SK-N-SH treated with all-trans-retinoic acid at 6 μM for 48 hours (cell line): ENCODE data around the gene NPAS3.

ENCODE experiments used
- ATAC-seq: fragments of 200-7000 bp; cut with Tn5 transposase; 3 replicates; pipeline ENCODE4 v1.9.1; 2020; ENCODE audit warnings: mild to moderate bottlenecking, moderate library complexity
- BACH2 ChIP-seq: fragments of 250-450 bp; sonication (Bioruptor Pico); IDR thresholded peaks from 2 replicates; pipeline ENCODE4 v1.9.0; 2021; ENCODE audit warnings: mild to moderate bottlenecking, borderline replicate concordance
- CSDC2 ChIP-seq: fragments of 250-450 bp; sonication (Bioruptor Pico); IDR thresholded peaks from 2 replicates; pipeline ENCODE4 v1.5.0; 2020; ENCODE audit warnings: mild to moderate bottlenecking, moderate library complexity
- ESRRG ChIP-seq: fragments of 250-450 bp; sonication (Bioruptor Pico); IDR thresholded peaks from 2 replicates; pipeline ENCODE4 v1.6.1; 2021; ENCODE audit warnings: mild to moderate bottlenecking
- GLIS3 ChIP-seq: fragments of 250-450 bp; sonication (Bioruptor Pico); IDR thresholded peaks from 2 replicates; pipeline ENCODE4 v1.5.0; 2020; ENCODE audit warnings: mild to moderate bottlenecking, moderate library complexity
- ISL1 ChIP-seq: fragments of 250-450 bp; sonication (Bioruptor Pico); IDR thresholded peaks from 2 replicates; pipeline ENCODE4 v2.1.2; 2022; ENCODE audit warnings: mild to moderate bottlenecking, moderate library complexity
- OSR1 ChIP-seq: fragments of 250-450 bp; sonication (Bioruptor Pico); IDR thresholded peaks from 2 replicates; pipeline ENCODE4 v1.8.0; 2022; ENCODE audit warnings: moderate library complexity, mild to moderate bottlenecking, inconsistent platforms
- PATZ1 ChIP-seq: fragments of 250-450 bp; sonication (Bioruptor Pico); IDR thresholded peaks from 2 replicates; pipeline ENCODE4 v1.8.0; 2020; ENCODE audit warnings: mild to moderate bottlenecking, moderate library complexity, borderline replicate concordance
- POU6F1 ChIP-seq: fragments of 250-450 bp; sonication (Bioruptor Pico); IDR thresholded peaks from 2 replicates; pipeline ENCODE4 v1.8.0; 2021; ENCODE audit warnings: low read depth, mild to moderate bottlenecking, moderate library complexity, borderline replicate concordance
- PPARA ChIP-seq: fragments of 250-450 bp; sonication (Bioruptor Pico); IDR thresholded peaks from 2 replicates; pipeline ENCODE4 v1.5.0; 2020; ENCODE audit warnings: mild to moderate bottlenecking, borderline replicate concordance
- RARB ChIP-seq: fragments of 250-450 bp; sonication (Bioruptor Pico); IDR thresholded peaks from 2 replicates; pipeline ENCODE4 v1.8.0; 2021; ENCODE audit warnings: mild to moderate bottlenecking, moderate library complexity
- SNAI2 ChIP-seq: fragments of 250-450 bp; sonication (Bioruptor Pico); IDR thresholded peaks from 2 replicates; pipeline ENCODE4 v1.5.0; 2020; ENCODE audit warnings: mild to moderate bottlenecking, moderate library complexity
- TCF4 ChIP-seq: fragments of 250-450 bp; sonication (Bioruptor Pico); IDR thresholded peaks from 2 replicates; pipeline ENCODE4 v1.8.0; 2021; ENCODE audit warnings: mild to moderate bottlenecking, moderate library complexity, borderline replicate concordance
- TOX ChIP-seq: fragments of 250-450 bp; sonication (Bioruptor Pico); IDR thresholded peaks from 2 replicates; pipeline ENCODE4 v1.8.0; 2021; ENCODE audit warnings: mild to moderate bottlenecking, moderate library complexity, borderline replicate concordance
- ZC3H10 ChIP-seq: fragments of 250-450 bp; sonication (Bioruptor Pico); IDR thresholded peaks from 2 replicates; pipeline ENCODE4 v1.5.1; 2021; ENCODE audit warnings: mild to moderate bottlenecking, moderate library complexity
- ZFP3 ChIP-seq: fragments of 250-450 bp; sonication (Bioruptor Pico); IDR thresholded peaks from 2 replicates; pipeline ENCODE4 v1.5.0; 2020; ENCODE audit warnings: mild to moderate bottlenecking, moderate library complexity
- ZFP30 ChIP-seq: fragments of 450-650 bp; formaldehyde crosslinking; IDR thresholded peaks from 2 replicates; pipeline ENCODE4 v1.5.0; 2022; ENCODE audit warnings: mild to moderate bottlenecking, moderate library complexity
- ZNF565 ChIP-seq: fragments of 450-650 bp; formaldehyde crosslinking; conservative IDR thresholded peaks from 2 replicates; pipeline ENCODE4 v1.5.0; 2020; ENCODE audit warnings: low read depth, mild to moderate bottlenecking, moderate library complexity
- ZNF70 ChIP-seq: fragments of 450-650 bp; formaldehyde crosslinking; IDR thresholded peaks from 2 replicates; pipeline ENCODE4 v1.5.0; 2020; ENCODE audit warnings: mild to moderate bottlenecking, moderate library complexity
- TF ChIP-seq, protein P1 (sequence below): fragments of 250-450 bp; sonication (Bioruptor Pico); IDR thresholded peaks from 2 replicates; pipeline ENCODE4 v1.5.1; 2020; ENCODE audit warnings: low read depth, mild to moderate bottlenecking, moderate library complexity
- TF ChIP-seq, protein P2 (sequence below): fragments of 250-450 bp; sonication (Bioruptor Pico); IDR thresholded peaks from 2 replicates; pipeline ENCODE4 v1.5.1; 2021; ENCODE audit warnings: mild to moderate bottlenecking, moderate library complexity
- TF ChIP-seq, protein P3 (sequence below): fragments of 250-450 bp; sonication (Bioruptor Pico); IDR thresholded peaks from 2 replicates; pipeline ENCODE4 v1.5.0; 2020; ENCODE audit warnings: mild to moderate bottlenecking, moderate library complexity

Gene NPAS3

DNA sequence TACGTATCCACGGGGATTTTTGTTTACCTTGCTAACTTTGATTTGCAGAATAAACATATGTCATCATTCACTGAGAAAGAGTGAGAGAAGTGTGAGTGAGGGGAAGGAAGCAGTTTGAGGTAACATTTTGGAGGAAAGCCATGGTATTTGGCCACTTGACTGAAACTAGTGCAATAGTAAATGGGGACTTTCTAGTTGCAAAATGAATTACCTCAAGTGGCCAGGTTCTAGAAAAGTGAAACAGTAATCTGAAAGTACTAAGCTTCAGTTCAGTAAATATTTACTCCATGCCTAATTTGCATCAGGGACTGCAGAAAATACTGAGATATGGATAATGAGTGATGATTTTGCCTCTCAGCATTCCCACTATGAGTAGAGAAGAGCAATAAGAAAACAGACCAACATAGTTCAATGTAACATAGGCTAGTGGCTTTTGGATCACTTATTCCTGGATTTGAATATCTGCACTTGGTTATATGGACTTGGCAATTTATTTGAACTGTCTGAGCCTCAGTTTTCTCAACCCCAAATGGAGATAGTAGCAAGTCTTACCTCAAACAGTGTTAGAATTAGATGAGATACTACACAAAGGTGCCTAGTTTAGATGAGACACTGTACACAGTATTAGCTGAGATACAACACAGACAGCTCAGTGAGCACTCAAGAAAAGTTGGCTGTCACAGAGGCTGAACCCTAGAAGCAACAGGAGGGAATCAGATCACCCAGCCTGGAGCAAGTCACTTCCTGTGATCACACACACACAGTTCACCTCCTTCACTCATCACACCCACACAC lies 439.1 kb downstream of the NPAS3 start:
- TF ChIP-seq ZFP30 (CRISPR knock-in tag) (no peak), ZNF565 (CRISPR knock-in tag) (no peak), TOX (CRISPR knock-in tag) (no peak), ISL1 (CRISPR knock-in tag) (no peak), RARB (CRISPR knock-in tag) (no peak), CSDC2 (CRISPR knock-in tag) (no peak), OSR1 (CRISPR knock-in tag) (no peak), POU6F1 (no peak)
- TF ChIP-seq, all 23 proteins: peak for 0
- no peak for ATAC-seq

DNA sequence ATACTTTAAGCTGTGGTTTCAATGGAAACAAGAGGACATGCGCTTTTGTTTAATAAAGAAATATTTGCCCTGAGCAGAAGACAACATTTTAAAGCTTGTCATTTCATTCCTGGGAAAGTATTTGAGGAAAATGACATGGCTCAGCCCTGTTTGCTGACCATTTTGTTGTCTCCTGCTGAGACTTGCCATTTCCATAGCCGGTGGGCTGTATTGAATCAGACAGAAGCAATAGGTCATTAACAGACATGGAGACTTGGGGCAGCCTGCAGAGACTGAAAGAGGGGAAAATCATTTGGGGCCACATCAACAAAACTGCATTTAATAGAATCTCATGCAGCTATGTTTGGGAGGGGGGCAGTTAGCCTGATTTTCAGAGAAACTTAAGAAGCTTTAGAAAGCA lies 443.0 kb downstream of the NPAS3 start:
- TF ChIP-seq ESRRG (CRISPR knock-in tag) (no peak), RARB (CRISPR knock-in tag) (no peak), ZC3H10 (CRISPR knock-in tag) (no peak)
- ATAC-seq, result no peak

DNA sequence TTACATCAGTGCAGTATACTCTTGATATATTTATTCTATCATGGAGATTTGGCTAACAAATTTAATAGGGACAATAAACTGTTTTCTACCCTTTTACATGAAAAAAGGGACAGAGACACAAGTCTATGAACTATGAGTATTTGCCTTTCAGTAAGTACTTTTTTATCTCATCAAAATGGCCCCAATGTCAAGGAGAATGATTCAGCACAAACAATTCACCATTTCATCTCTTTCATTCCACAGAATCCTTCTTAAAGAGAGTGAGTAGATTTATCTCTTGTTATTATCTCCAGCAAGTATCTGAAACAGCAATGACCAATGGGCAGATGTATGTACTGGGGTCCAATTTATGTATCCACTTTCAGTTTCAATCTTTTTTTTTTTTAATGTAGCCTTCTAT lies 447.5 kb downstream of the NPAS3 start:
- TF ChIP-seq ESRRG (CRISPR knock-in tag) (no peak), PPARA (no peak), PATZ1 (CRISPR knock-in tag) (no peak), ZC3H10 (CRISPR knock-in tag) (no peak), CSDC2 (CRISPR knock-in tag) (no peak)
- ATAC-seq, result no peak; the same call in 2 of the 3 replicates

DNA sequence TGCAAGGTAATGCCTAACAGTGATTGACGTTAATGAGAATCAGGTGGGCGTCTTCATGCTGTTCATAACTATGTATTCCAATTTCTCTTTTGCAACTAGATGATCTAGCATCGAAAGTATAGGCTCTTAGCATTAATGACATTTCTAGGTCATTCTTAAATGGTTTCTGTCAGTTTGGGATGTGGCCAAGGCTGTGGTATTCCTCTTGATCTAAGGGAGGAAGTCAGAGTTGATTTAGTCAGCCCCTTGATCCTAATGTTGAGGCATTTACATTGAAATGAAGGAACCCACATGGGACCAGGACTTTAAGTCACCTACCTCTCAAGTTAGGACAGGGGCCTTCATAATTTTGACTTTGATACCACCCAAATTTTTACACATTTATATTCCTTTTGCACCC lies 448.1 kb downstream of the NPAS3 start:
- no peak for TF ChIP-seq SNAI2 (CRISPR knock-in tag)
- no peak for TF ChIP-seq ESRRG (CRISPR knock-in tag)
- TF ChIP-seq PATZ1 (CRISPR knock-in tag), result no peak
- TF ChIP-seq, protein P1, sequence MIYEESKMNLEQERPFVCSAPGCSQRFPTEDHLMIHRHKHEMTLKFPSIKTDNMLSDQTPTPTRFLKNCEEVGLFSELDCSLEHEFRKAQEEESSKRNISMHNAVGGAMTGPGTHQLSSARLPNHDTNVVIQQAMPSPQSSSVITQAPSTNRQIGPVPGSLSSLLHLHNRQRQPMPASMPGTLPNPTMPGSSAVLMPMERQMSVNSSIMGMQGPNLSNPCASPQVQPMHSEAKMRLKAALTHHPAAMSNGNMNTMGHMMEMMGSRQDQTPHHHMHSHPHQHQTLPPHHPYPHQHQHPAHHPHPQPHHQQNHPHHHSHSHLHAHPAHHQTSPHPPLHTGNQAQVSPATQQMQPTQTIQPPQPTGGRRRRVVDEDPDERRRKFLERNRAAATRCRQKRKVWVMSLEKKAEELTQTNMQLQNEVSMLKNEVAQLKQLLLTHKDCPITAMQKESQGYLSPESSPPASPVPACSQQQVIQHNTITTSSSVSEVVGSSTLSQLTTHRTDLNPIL (CRISPR knock-in tag), result no peak
- no peak for TF ChIP-seq ISL1 (CRISPR knock-in tag)
- no peak for TF ChIP-seq ZC3H10 (CRISPR knock-in tag)
- TF ChIP-seq ZNF70 (CRISPR knock-in tag), result no peak
- TF ChIP-seq, protein P2, sequence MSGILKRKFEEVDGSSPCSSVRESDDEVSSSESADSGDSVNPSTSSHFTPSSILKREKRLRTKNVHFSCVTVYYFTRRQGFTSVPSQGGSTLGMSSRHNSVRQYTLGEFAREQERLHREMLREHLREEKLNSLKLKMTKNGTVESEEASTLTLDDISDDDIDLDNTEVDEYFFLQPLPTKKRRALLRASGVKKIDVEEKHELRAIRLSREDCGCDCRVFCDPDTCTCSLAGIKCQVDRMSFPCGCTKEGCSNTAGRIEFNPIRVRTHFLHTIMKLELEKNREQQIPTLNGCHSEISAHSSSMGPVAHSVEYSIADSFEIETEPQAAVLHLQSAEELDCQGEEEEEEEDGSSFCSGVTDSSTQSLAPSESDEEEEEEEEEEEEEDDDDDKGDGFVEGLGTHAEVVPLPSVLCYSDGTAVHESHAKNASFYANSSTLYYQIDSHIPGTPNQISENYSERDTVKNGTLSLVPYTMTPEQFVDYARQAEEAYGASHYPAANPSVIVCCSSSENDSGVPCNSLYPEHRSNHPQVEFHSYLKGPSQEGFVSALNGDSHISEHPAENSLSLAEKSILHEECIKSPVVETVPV (CRISPR knock-in tag), result no peak
- TF ChIP-seq, protein P3, sequence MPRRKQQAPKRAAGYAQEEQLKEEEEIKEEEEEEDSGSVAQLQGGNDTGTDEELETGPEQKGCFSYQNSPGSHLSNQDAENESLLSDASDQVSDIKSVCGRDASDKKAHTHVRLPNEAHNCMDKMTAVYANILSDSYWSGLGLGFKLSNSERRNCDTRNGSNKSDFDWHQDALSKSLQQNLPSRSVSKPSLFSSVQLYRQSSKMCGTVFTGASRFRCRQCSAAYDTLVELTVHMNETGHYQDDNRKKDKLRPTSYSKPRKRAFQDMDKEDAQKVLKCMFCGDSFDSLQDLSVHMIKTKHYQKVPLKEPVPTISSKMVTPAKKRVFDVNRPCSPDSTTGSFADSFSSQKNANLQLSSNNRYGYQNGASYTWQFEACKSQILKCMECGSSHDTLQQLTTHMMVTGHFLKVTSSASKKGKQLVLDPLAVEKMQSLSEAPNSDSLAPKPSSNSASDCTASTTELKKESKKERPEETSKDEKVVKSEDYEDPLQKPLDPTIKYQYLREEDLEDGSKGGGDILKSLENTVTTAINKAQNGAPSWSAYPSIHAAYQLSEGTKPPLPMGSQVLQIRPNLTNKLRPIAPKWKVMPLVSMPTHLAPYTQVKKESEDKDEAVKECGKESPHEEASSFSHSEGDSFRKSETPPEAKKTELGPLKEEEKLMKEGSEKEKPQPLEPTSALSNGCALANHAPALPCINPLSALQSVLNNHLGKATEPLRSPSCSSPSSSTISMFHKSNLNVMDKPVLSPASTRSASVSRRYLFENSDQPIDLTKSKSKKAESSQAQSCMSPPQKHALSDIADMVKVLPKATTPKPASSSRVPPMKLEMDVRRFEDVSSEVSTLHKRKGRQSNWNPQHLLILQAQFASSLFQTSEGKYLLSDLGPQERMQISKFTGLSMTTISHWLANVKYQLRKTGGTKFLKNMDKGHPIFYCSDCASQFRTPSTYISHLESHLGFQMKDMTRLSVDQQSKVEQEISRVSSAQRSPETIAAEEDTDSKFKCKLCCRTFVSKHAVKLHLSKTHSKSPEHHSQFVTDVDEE (CRISPR knock-in tag), result no peak
- TF ChIP-seq TOX (CRISPR knock-in tag), result no peak
- no peak for TF ChIP-seq ZNF565 (CRISPR knock-in tag)
- TF ChIP-seq ZFP3 (CRISPR knock-in tag), result no peak
- no peak for TF ChIP-seq TCF4 (CRISPR knock-in tag)
- TF ChIP-seq GLIS3 (CRISPR knock-in tag), result no peak
- TF ChIP-seq BACH2 (CRISPR knock-in tag), result no peak
- ATAC-seq, result peak; percentile 51
